ENCODE results near the gene U2AF2. TPM values are rescaled to one million over a fixed set of nuclear protein-coding genes. Genes with fewer than 3 reads are reported as not detected.

U2AF2 gene
- total and polyA plus RNA-seq, 8 donors = 123 to 213 (median 170) TPM

DNA sequence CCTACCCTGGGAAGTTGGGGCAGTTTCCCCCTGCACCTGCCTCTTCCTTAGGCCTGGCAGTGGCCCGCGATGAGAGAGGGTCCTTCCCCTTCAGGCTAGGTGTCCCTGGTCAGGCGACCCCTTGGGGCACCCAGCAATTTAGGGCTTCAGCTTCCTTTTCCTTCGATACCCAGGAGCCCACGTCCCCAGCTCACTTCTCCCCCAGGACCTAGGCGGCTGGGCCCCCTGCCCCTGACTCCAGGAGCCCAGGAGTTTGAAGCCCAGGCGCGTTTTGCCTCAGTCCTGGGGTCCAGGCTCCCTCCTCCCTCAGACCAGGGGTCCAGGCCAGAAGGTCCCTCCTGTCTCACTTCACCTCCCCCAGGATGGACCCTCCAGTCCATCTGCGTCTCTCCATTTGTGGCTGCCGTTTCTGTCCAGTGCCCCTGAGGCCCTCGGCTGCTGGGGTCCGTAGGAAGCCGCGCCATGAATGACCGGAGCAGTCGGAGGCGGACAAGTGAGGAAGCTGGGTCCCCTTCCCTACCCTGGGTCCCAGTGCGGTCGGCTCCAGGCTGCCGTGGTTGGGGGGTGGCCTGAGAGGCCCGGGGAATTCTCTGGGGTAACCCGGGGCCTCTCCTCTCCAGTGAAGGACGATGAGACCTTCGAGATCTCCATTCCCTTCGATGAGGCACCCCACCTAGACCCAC is 6.1 kb upstream of the U2AF2 start:
- Histone ChIP-seq H3K9me3 (no peaks in the 10 kb centered on the region), H3K4me3 (peak overlapping the region; percentile 67 to 79), H3K4me1 (peaks cover 14 to 58% of the 10 kb centered on the region in 2 donors), H3K27me3 (no peaks in the 10 kb centered on the region), H3K36me3 (peaks cover 0 to 22% of the 10 kb centered on the region in 2 donors), H3K27ac (peak overlapping the region; percentile 65 to 70)
- DNase-seq (peak in 1 of 4 donors; percentile 72), ATAC-seq (no peak)
- intact Hi-C loops (cut with DNase I) = no loop called here
- TF ChIP-seq, protein P1, sequence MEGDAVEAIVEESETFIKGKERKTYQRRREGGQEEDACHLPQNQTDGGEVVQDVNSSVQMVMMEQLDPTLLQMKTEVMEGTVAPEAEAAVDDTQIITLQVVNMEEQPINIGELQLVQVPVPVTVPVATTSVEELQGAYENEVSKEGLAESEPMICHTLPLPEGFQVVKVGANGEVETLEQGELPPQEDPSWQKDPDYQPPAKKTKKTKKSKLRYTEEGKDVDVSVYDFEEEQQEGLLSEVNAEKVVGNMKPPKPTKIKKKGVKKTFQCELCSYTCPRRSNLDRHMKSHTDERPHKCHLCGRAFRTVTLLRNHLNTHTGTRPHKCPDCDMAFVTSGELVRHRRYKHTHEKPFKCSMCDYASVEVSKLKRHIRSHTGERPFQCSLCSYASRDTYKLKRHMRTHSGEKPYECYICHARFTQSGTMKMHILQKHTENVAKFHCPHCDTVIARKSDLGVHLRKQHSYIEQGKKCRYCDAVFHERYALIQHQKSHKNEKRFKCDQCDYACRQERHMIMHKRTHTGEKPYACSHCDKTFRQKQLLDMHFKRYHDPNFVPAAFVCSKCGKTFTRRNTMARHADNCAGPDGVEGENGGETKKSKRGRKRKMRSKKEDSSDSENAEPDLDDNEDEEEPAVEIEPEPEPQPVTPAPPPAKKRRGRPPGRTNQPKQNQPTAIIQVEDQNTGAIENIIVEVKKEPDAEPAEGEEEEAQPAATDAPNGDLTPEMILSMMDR (IDR thresholded peaks at IDR 0.05) = no peak

DNA sequence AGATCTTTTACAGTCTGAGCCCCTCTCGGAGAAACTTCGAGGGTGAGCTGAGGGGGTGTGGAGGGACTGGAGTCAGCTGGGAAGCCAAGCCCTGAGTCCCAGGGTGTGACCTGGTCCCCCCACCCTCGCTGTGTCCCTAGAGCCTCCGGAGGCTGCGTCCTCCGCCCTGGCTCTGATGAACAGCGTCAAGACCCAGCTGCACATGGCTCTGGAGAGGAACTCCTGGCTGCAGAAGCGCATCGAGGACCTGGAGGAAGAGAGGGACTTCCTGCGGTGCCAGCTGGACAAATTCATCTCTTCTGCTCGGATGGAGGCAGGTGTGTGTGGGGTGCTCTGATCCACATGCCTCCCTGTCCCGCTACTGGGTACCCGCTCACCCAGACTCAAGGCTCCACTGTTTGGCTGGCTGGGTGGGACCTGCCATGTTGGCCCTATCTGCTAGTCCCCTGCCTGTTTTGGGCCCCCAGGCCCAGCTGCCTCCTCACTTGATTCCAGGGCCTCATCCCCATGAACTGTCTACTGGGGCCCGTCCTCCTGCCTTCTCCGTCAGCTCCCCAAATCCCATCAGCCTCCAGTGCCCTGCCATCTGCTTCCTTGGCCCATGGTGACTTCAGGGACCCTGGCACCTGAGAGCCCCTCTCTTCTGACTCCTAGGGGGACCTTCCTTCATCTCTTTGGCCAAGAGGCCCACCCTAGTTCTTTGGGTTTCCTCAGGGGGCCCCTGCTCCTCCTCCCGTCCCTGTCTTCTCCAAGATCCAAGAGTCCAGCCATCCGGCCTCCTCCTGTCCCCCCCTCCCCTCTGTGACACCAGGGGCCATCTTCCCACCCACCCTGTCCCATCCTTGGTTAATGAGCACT is 5.3 kb upstream of the U2AF2 start:
- H3K27ac ChIP-seq = peak overlapping the region in 1 of 2 donors; percentile 65
- H3K9me3 ChIP-seq = no peaks in the 10 kb centered on the region
- intact Hi-C loops (cut with DNase I) = no loop called here
- H3K4me1 ChIP-seq = peaks cover 14 to 51% of the 10 kb centered on the region in 2 donors
- peak in 1 of 4 donors; percentile 55 for DNase-seq
- peaks cover 0 to 22% of the 10 kb centered on the region in 2 donors for H3K36me3 ChIP-seq
- H3K27me3 ChIP-seq = no peaks in the 10 kb centered on the region
- peak overlapping the region in 1 of 2 donors; percentile 67 for H3K4me3 ChIP-seq
- TF ChIP-seq, protein P1 (IDR thresholded peaks at IDR 0.05) = no peak
- ATAC-seq = no peak

DNA sequence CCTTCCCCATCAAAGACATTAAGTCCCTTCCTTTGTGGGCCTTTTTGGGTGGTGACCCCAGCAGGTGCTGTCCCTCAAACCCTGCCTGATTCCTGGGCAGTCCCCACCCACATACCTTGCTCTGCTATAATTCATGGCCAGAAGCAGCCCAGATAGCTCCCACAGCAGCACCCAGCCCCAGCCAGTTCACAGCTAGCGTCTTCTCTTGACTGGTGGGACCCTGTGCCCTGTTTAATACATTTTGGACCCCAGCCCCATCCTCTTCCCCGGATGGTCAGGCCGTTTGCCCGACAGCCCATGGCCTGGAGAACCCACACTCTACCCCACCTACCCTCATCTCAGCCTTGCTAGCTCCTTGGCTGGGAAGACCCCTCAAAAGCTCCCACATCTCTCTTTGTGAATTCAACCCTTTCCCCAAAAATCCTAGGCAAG is 4.7 kb upstream of the U2AF2 start:
- peaks cover 14 to 44% of the 10 kb centered on the region in 2 donors for H3K4me1 ChIP-seq
- intact Hi-C loops (cut with DNase I) = no loop called here
- H3K27me3 ChIP-seq = no peaks in the 10 kb centered on the region
- DNase-seq (peak in 1 of 4 donors; percentile 38), ATAC-seq (no peak)
- no peaks in the 10 kb centered on the region for H3K9me3 ChIP-seq
- H3K36me3 ChIP-seq = peaks cover 0 to 17% of the 10 kb centered on the region in 2 donors
- H3K27ac ChIP-seq = no peak overlapping the region
- no peak overlapping the region for H3K4me3 ChIP-seq
- TF ChIP-seq, protein P1 (IDR thresholded peaks at IDR 0.05) = no peak

DNA sequence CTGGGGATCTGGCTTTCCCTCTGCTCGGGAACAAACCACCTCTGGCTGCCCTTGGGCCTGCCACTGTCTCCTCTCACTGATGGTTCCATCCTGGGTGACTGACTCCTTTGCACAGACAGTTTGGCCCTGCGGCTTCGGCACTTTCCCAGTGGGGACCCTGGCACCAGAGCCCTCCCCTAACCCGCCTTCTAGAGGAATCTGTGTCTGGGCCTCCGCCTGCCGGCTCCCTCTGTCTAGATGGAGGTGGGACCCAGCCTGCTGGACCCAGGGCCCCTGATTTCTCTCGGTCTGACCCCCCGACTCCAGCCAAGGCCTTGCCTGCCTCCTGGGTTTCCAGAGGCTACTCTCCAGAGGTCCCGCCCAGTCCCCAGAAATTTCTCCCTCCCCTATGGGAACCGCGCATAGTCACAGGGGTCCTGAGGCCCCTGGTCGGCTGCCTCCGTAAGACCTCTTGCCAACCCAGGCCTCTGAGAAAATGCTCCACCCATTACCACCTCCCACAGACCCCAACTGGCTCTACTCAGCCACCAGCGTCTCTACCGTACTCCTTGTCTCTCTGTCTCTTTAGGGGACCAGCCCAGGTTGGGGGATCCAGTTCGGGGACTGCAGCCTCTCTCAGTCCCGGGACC is 4.1 kb upstream of the U2AF2 start:
- DNase-seq = peak in 1 of 4 donors; percentile 69
- H3K4me3 ChIP-seq = no peak overlapping the region
- H3K4me1 ChIP-seq = peaks cover 16 to 45% of the 10 kb centered on the region in 2 donors
- H3K27me3 ChIP-seq = no peaks in the 10 kb centered on the region
- H3K27ac ChIP-seq = no peak overlapping the region
- H3K9me3 ChIP-seq = no peaks in the 10 kb centered on the region
- TF ChIP-seq, protein P1 (IDR thresholded peaks at IDR 0.05) = no peak
- intact Hi-C loops (cut with DNase I) = no loop called here
- peaks cover 0 to 11% of the 10 kb centered on the region in 2 donors for H3K36me3 ChIP-seq
- ATAC-seq = no peak
